ENCODE data around the gene PAX8. TPM values are rescaled to one million over a fixed set of nuclear protein-coding genes. Genes with fewer than 3 reads are reported as not detected.

PAX8 gene
- total and polyA plus RNA-seq, 10 of the 15 experiments (the other 5 are each of a cell fraction or from before 2014, with no cell fraction given) = 0.16 to 2.5 (median 0.97) TPM

DNA sequence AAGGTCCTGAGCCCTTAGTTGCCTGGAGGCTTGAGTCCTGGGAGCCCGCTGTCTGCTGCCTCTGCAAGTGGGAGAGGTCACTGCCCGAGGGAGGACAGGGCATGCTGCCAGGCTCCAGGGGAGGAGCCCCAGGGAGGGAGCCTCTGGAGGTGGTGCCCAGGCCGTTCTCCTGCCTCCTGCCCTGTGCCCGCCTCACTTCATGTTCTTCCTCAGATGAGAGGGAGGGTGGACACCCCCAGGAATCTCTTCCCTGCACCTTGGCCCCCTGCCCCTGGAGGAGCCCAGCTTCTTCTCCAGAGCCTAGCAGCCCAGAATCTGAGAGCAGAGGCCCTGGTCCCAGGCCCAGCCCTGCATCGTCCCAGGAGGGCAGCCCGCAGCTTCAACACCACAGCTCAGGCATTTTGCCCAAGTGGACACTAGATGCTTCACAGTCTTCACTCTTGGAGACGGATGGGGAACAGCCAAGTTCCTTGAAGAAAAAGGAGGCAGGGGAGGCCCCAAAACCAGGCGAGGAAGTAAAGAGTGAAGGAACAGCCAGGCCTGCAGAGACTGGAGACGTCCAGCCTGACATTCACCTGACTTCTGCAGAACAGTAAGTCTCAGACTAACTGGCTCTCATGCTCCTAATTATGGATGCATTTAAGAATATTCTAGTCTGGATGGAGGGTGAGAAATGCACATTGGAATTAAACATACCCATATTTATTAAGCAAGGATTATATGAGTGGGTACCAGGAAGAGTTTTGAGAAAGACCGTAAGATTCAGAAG is 92.9 kb downstream of the PAX8 start:
- no peak overlapping the region for H2AFZ ChIP-seq (ENCODE audit: control insufficient read depth, low read depth, low read length)
- no peak overlapping the region for H3K4me2 ChIP-seq (ENCODE audit: control insufficient read depth, insufficient read depth)
- no TSS peak for BruUV-seq (replicated peaks)
- no peak overlapping the region for H3K27ac ChIP-seq (ENCODE audit: control insufficient read depth, insufficient read depth)
- ChIA-PET CTCF (no interaction called here), RAD21 (ENCODE audit: unreplicated experiment) (no interaction called here), SMC1A (ENCODE audit: uncharacterized antibody, unreplicated experiment) (no interaction called here), POLR2A (no interaction called here)
- no peak overlapping the region for H3K4me3 ChIP-seq
- no peak for DNase-seq (ENCODE audit: low read depth, low spot score)
- intact Hi-C loops (cut with micrococcal nuclease; ENCODE audit: unreplicated experiment) = no loop called here
- in situ Hi-C loops (cut with MboI) = no loop called here
- no peaks in the 10 kb centered on the region for H3K27me3 ChIP-seq (replicated peaks in 1 of 2; ENCODE audit: control insufficient read depth in 2 of 2, insufficient read depth in 2 of 2, low read length in 1 of 2)
- no peaks in the 10 kb centered on the region for H3K9me3 ChIP-seq (replicated peaks; ENCODE audit: control insufficient read depth, insufficient read depth, low read length)
- FAIRE-seq = no peak
- H3K79me2 ChIP-seq (ENCODE audit: control insufficient read depth, insufficient read depth, low read length) = peaks cover 39% of the 10 kb centered on the region
- peaks cover 29 to 43% of the 10 kb centered on the region in 2 experiments for H3K36me3 ChIP-seq (ENCODE audit: control insufficient read depth in 2 of 2, insufficient read depth in 2 of 2, low read length in 1 of 2)
- TF ChIP-seq MYB (IDR thresholded peaks at IDR 0.05; ENCODE audit: borderline replicate concordance, low read depth, low read length) = no peak
- TF ChIP-seq POLR2A (IDR thresholded peaks at IDR 0.05; ENCODE audit: low read depth, low read length) = 0 out of 2 replicates have a peak, but pooled peaks have one; percentile 18
- H3K4me1 ChIP-seq (ENCODE audit: control insufficient read depth, insufficient read depth, low read length) = no peaks in the 10 kb centered on the region; the same call in 1 of the 2 replicates
- no peak for ATAC-seq
- H4K20me1 ChIP-seq (ENCODE audit: control insufficient read depth, insufficient read depth) = peaks cover 16% of the 10 kb centered on the region
- H3K9ac ChIP-seq (ENCODE audit: control insufficient read depth, insufficient read depth, low read length) = no peak overlapping the region
- WGBS (ENCODE audit: insufficient coverage, insufficient replicate concordance, low lambda C conversion rate, missing lambda C conversion rate) = 86% methylated on average over 10 of the region's 10 CpGs

DNA sequence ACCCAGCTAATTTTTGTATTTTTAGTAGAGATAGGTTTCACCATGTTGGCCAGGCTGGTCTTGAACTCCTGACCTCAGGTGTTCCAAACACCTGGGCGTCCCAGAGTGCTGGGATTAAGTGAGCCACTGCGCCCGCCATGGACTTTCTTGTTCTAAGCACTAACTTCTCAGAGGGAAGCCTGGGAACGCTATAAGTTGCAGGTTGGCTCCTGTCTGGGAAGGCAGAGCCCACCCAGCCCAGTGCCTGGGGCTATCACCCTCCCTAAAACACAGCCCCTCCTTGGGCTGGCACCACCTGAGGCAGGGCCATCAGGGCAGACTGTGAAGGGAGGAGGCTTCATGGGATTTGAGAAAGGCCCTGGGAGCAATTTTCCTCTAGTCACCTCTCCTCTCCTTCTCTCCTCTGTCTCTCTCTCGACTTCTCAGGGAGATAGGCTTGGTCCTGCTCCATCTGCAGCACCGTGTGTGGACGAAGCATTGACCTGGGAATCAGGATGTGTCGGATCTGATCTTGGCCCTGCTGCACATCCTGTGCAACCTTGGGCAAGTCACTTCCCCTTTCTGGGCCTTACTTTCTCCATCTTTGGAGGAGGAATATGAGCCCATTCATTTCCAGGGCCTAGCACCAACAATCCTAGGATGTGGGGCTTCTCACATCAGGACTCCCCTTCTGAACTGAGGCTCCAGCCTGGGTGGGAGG is 94.0 kb downstream of the PAX8 start:
- H3K4me1 ChIP-seq (ENCODE audit: control insufficient read depth, insufficient read depth, low read length) = peaks cover 5% of the 10 kb centered on the region
- peaks cover 19% of the 10 kb centered on the region for H4K20me1 ChIP-seq (ENCODE audit: control insufficient read depth, insufficient read depth)
- peak overlapping the region; percentile 21; the same call in 1 of the 2 replicates for H3K4me3 ChIP-seq
- H3K9me3 ChIP-seq (replicated peaks; ENCODE audit: control insufficient read depth, insufficient read depth, low read length) = no peaks in the 10 kb centered on the region
- H3K4me2 ChIP-seq (ENCODE audit: control insufficient read depth, insufficient read depth) = peak overlapping the region; percentile 23; the same call in 1 of the 2 replicates
- WGBS (ENCODE audit: insufficient coverage, insufficient replicate concordance, low lambda C conversion rate, missing lambda C conversion rate) = 100% methylated on average over 8 of the region's 8 CpGs
- CTCF ChIA-PET = interaction anchor here (2.0 to 13.8 kb wide), 2 partner anchors 10 to 47 kb away, joined by 12 to 195 read pairs; no protein-coding TSS in a partner anchor
- DNase-seq (ENCODE audit: low read depth, low spot score) (no peak), FAIRE-seq (no peak), ATAC-seq (no peak)
- RAD21 ChIA-PET (ENCODE audit: unreplicated experiment) = interaction anchor here (0.7 kb wide), 1 partner anchor 704 kb away, joined by 4 read pairs; no protein-coding TSS in a partner anchor
- no peak for TF ChIP-seq SRF (IDR thresholded peaks at IDR 0.05; ENCODE audit: low read depth in 2 of 2, low read length in 2 of 2)
- TF ChIP-seq, protein P1, sequence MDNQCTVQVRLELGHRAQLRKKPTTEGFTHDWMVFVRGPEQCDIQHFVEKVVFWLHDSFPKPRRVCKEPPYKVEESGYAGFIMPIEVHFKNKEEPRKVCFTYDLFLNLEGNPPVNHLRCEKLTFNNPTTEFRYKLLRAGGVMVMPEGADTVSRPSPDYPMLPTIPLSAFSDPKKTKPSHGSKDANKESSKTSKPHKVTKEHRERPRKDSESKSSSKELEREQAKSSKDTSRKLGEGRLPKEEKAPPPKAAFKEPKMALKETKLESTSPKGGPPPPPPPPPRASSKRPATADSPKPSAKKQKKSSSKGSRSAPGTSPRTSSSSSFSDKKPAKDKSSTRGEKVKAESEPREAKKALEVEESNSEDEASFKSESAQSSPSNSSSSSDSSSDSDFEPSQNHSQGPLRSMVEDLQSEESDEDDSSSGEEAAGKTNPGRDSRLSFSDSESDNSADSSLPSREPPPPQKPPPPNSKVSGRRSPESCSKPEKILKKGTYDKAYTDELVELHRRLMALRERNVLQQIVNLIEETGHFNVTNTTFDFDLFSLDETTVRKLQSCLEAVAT (IDR thresholded peaks at IDR 0.05) = no peak
- no peak for TF ChIP-seq SMAD1 (IDR thresholded peaks at IDR 0.05; ENCODE audit: low read depth, partially characterized antibody)
- no peak for TF ChIP-seq HDGF (IDR thresholded peaks at IDR 0.05)
- TF ChIP-seq SPI1 (IDR thresholded peaks at IDR 0.05; ENCODE audit: borderline replicate concordance, insufficient read depth, low read depth, low read length) = peak; percentile 59; the same call in 1 of the 2 replicates
- no peak for TF ChIP-seq SREBF1 (IDR thresholded peaks at IDR 0.05; ENCODE audit: low read length)
- intact Hi-C loops (cut with micrococcal nuclease; ENCODE audit: unreplicated experiment) = no loop called here
- in situ Hi-C loops (cut with MboI) = no loop called here
- H3K27ac ChIP-seq (ENCODE audit: control insufficient read depth, insufficient read depth) = no peak overlapping the region
- no TSS peak for BruUV-seq (replicated peaks)
- H3K27me3 ChIP-seq (replicated peaks in 1 of 2; ENCODE audit: control insufficient read depth in 2 of 2, insufficient read depth in 2 of 2, low read length in 1 of 2) = no peaks in the 10 kb centered on the region
- H2AFZ ChIP-seq (ENCODE audit: control insufficient read depth, low read depth, low read length) = no peak overlapping the region
- peaks cover 32 to 36% of the 10 kb centered on the region in 2 experiments for H3K36me3 ChIP-seq (ENCODE audit: control insufficient read depth in 2 of 2, insufficient read depth in 2 of 2, low read length in 1 of 2)
- peaks cover 50% of the 10 kb centered on the region for H3K79me2 ChIP-seq (ENCODE audit: control insufficient read depth, insufficient read depth, low read length)
- SMC1A ChIA-PET (ENCODE audit: uncharacterized antibody, unreplicated experiment) = interaction anchor here (1.2 to 1.5 kb wide), 2 partner anchors 33 to 47 kb away, joined by 4 read pairs; no protein-coding TSS in a partner anchor
- POLR2A ChIA-PET = no interaction called here
- H3K9ac ChIP-seq (ENCODE audit: control insufficient read depth, insufficient read depth, low read length) = no peak overlapping the region

Measured in GM12878 (cell line).